ENCODE measurements around the gene FMO2.

DNA sequence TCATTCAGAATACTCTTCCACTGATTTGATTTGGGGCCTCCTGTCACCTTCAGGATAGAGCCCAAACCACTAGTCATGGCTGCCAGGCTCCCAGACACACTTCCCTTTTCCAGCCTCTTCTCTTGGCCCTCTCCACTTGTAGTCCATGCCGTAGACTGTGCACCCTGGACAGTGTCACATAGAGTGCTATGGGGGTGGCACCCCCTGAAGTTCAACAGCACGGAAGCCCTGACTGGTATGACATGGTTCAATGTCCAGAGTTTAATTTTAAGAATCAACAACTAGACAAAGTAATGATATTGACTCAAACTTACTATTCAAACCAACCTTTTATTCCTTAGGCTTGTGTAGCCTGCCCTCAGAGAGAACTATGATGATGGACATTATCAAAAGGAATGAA lies 22.3 kb downstream of the FMO2 start:
- TF ChIP-seq CTCF (IDR thresholded peaks at IDR 0.05): no peak
- no peak for TF ChIP-seq POLR2A (IDR thresholded peaks at IDR 0.05)
